Nephron (organoid): Measurements from ENCODE around the gene TMCO4.

ENCODE experiments used
- H3K27ac Mint-ChIP-seq, 3 experiments: 2 replicates each; pipeline ENCODE4 v1.8.0; 2020; ENCODE audit warnings: mixed read lengths in 3 of 3, mild to moderate bottlenecking in 2 of 3, moderate library complexity in 1 of 3
- H3K27me3 Mint-ChIP-seq: 2 replicates; pipeline ENCODE4 v1.8.0; 2021; ENCODE audit warnings: low read depth, mild to moderate bottlenecking, moderate library complexity, mixed read lengths
- H3K36me3 Mint-ChIP-seq: 2 replicates; pipeline ENCODE4 v1.8.0; 2020; ENCODE audit warnings: low read depth, mixed read lengths
- H3K4me1 Mint-ChIP-seq: 2 replicates; pipeline ENCODE4 v1.8.0; 2020; ENCODE audit warnings: mixed read lengths
- H3K4me3 Mint-ChIP-seq, 3 experiments: 2 replicates each; pipeline ENCODE4 v1.8.0; 2020; ENCODE audit warnings: mild to moderate bottlenecking in 3 of 3, mixed read lengths in 3 of 3, moderate library complexity in 2 of 3
- H3K9me3 Mint-ChIP-seq: 2 replicates; pipeline ENCODE4 v1.8.0; 2020; ENCODE audit warnings: mixed read lengths
- TF ChIP-seq, protein P1 (sequence below), 3 experiments: fragments of 200-600 bp; sonication (generic); IDR thresholded peaks; one replicate each; pipeline ENCODE4 v1.5.0; 2021; ENCODE audit warnings: antibody characterized with exemption in 3 of 3; ENCODE audit not compliant: unreplicated experiment in 3 of 3

TMCO4 gene

DNA sequence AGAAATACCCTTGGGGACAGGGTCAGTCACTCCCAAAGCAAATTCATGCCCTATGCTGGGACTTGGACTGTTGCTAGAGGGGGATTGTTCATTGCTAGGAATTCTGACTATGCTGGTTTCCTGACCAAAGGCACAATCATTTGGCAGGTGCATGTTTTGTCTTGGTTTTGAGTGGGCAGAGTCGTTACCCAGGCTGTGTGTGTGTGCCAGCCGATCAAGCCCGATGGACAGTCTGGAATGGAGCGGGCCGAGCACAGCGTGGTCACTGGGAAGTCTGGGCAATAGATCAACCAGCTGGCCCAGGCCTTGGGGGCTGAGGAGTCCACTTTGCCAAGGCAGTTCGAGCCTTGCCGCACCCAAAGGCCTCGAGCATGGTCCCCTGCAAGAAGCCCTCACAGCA is 74.1 kb downstream of the TMCO4 start:
- TF ChIP-seq, protein P1, sequence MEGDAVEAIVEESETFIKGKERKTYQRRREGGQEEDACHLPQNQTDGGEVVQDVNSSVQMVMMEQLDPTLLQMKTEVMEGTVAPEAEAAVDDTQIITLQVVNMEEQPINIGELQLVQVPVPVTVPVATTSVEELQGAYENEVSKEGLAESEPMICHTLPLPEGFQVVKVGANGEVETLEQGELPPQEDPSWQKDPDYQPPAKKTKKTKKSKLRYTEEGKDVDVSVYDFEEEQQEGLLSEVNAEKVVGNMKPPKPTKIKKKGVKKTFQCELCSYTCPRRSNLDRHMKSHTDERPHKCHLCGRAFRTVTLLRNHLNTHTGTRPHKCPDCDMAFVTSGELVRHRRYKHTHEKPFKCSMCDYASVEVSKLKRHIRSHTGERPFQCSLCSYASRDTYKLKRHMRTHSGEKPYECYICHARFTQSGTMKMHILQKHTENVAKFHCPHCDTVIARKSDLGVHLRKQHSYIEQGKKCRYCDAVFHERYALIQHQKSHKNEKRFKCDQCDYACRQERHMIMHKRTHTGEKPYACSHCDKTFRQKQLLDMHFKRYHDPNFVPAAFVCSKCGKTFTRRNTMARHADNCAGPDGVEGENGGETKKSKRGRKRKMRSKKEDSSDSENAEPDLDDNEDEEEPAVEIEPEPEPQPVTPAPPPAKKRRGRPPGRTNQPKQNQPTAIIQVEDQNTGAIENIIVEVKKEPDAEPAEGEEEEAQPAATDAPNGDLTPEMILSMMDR (IDR thresholded peaks at IDR 0.05; ENCODE audit: unreplicated experiment in 3 of 3): no peak
- Mint-ChIP-seq H3K4me1 (peaks cover 9% of the 10 kb centered on the region), H3K36me3 (no peaks in the 10 kb centered on the region), H3K9me3 (no peaks in the 10 kb centered on the region), H3K4me3 (no peak overlapping the region), H3K27ac (no peak overlapping the region), H3K27me3 (peaks cover 4% of the 10 kb centered on the region)

DNA sequence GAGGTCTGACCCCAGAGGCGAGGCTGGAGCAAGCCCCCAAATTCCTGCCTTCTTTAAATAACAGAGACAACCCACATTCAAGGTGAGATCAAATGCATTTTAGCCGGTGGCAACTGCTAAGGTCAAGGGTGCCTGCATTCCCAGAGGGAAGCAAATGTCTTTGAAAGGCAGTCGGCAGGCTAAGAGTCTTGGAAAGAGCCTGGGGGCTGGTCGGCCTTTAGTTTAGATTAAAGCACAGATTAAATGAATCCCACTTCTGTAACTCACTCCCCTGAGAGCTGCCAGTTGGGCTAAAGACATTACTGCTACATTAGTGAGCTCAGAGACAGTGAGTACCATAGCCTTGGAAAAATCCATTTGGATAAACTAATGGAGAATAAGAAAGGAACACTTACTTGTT is 75.8 kb downstream of the TMCO4 start:
- peaks cover 4% of the 10 kb centered on the region for H3K27me3 Mint-ChIP-seq
- no peaks in the 10 kb centered on the region for H3K36me3 Mint-ChIP-seq
- no peaks in the 10 kb centered on the region for H3K9me3 Mint-ChIP-seq
- no peak overlapping the region for H3K4me3 Mint-ChIP-seq
- H3K27ac Mint-ChIP-seq: no peak overlapping the region
- TF ChIP-seq, protein P1 (IDR thresholded peaks at IDR 0.05; ENCODE audit: unreplicated experiment in 3 of 3): no peak
- peaks cover 8% of the 10 kb centered on the region for H3K4me1 Mint-ChIP-seq

DNA sequence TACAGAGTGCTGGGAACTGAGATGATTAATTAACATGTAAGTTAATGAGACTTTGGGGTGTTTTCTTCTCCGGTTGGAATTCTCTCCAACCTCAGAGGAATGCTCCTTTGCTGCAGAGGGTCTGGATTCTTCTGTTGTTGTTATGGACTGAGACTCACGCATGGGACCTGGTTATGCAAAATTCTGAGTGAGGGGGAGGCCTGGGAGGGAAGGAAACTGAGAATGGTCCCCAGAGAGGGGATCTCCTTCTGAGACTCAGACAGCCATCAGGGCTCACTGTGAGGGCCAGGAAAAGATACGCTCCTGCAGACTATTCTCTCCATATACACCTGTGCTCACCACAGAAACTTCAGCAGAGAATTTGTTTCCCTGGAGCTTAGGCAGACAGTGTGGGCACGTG is 78.7 kb downstream of the TMCO4 start:
- Mint-ChIP-seq H3K27me3 (peaks cover 4% of the 10 kb centered on the region), H3K4me1 (peaks cover 4% of the 10 kb centered on the region), H3K9me3 (no peaks in the 10 kb centered on the region), H3K36me3 (no peaks in the 10 kb centered on the region), H3K27ac (peak overlapping the region in 1 of 3 experiments; percentile 69), H3K4me3 (no peak overlapping the region)
- TF ChIP-seq, protein P1 (IDR thresholded peaks at IDR 0.05; ENCODE audit: unreplicated experiment in 3 of 3): no peak

- no peaks in the 10 kb centered on the region for H3K27me3 Mint-ChIP-seq
- TF ChIP-seq, protein P1 (IDR thresholded peaks at IDR 0.05; ENCODE audit: unreplicated experiment in 3 of 3): no peak
- H3K27ac Mint-ChIP-seq: no peak overlapping the region
- no peak overlapping the region for H3K4me3 Mint-ChIP-seq
- no peaks in the 10 kb centered on the region for H3K36me3 Mint-ChIP-seq
- no peaks in the 10 kb centered on the region for H3K9me3 Mint-ChIP-seq
- H3K4me1 Mint-ChIP-seq: peaks cover 4% of the 10 kb centered on the region
Observed at GRCh38 chr1:19720174-19720573, 79.5 kb downstream of the TMCO4 start.

DNA sequence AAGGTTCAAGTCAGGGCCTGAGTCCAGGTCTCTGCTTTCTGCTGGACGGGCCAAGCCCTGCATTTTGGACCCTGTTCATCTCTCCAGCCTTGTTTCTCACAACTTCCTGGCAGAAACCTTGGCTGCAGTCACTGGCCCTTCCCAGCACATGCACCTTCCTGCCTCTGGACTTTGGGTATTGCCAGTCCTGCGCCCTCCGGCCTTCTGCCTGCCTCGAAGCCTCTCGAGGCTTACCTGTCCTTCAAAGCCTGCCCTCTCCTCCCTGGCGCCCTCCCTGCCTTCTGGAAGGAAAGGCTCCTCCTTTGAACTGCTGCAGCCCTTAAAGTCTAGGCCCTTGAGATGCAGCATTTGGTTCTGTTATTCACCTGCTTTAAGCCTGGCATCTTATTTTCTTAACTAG is 82.2 kb downstream of the TMCO4 start:
- H3K36me3 Mint-ChIP-seq: no peaks in the 10 kb centered on the region
- no peak overlapping the region for H3K4me3 Mint-ChIP-seq
- no peaks in the 10 kb centered on the region for H3K27me3 Mint-ChIP-seq
- H3K27ac Mint-ChIP-seq: no peak overlapping the region
- H3K4me1 Mint-ChIP-seq: no peaks in the 10 kb centered on the region
- TF ChIP-seq, protein P1 (IDR thresholded peaks at IDR 0.05; ENCODE audit: unreplicated experiment in 3 of 3): no peak
- no peaks in the 10 kb centered on the region for H3K9me3 Mint-ChIP-seq

DNA sequence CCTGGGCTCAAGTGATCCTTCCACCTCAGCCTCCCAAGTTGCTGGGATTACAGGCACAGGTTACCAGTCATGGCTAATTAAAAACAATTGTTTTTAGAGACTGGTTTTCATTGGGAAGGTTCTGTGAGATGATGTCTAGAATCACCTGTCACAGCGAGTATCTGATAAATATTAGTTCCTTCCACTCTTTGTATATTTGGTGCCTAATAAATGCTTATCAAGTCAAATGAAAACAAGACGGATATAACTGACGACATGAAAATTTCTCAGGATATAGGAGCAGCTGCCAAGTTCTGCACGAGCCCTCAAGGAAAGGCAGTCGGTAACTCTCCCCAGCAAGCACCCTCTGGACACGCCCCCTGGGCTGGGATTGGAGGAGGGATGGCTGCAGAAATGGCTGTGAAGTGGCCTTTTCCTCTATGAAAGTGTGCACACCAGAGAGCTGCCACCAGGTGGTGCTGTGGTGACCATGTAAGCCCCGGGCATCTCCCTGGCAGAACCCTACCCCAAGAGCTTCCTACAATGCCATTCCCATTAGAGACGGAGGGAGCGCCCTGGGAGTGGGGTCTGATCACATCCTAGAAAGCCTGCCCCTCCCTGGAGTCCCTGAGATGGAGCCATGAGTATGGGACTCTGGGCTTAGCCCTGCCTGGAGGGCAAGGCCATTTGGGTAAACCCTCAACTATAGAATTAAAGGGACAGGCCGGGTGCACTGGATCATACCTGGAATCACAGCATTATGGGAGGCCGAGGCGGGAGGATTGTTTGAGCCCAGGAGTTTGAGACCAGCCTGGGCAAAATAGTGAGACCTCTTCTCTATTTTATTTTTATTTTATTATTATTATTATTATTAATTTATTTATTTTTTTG is 84.1 kb downstream of the TMCO4 start:
- TF ChIP-seq, protein P1 (IDR thresholded peaks at IDR 0.05; ENCODE audit: unreplicated experiment in 3 of 3): peak; percentile 77 to 87 (median 83)
- H3K27ac Mint-ChIP-seq: peak overlapping the region; percentile 12 to 89 (median 34)
- no peaks in the 10 kb centered on the region for H3K27me3 Mint-ChIP-seq
- H3K9me3 Mint-ChIP-seq: no peaks in the 10 kb centered on the region
- H3K36me3 Mint-ChIP-seq: no peaks in the 10 kb centered on the region
- no peak overlapping the region for H3K4me3 Mint-ChIP-seq
- peaks cover 9% of the 10 kb centered on the region for H3K4me1 Mint-ChIP-seq
